Measurements from ENCODE around the gene SAA1. TPM values are rescaled to one million over a fixed set of nuclear protein-coding genes. Genes with fewer than 3 reads are reported as not detected.
A peak's percentile ranks its signal among the peaks of the same experiment; 100 is the strongest.

The SAA1 gene
- total and polyA plus RNA-seq, 11 donors = 1.4 to 8.6 (median 4.4) TPM; not detected in 5

DNA sequence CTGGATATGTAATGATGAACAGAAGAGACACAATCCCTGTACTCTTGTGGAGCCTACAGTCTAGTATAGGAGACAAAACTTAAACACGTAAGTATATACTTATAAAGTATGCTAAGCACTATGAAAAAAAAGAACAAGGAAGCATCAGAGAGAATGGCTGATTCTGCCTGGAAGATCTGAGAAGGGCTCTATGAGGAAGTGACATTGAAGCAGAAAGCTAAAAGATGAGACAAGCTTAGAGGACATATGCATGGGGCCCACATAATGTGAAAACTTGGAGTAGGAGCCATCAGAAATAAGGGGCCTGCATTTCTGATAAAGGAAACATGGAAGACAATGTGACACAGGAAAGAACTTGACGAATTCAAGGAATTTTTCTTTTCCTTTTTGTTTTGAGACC is 16.6 kb downstream of the SAA1 start:
- Histone ChIP-seq H3K27ac (peak overlapping the region in 1 of 12 donors; percentile 17), H3K4me3 (no peak overlapping the region), H3K36me3 (peaks cover 0 to 96% (median 89%) of the 10 kb centered on the region in 9 donors), H3K9me3 (no peaks in the 10 kb centered on the region), H3K27me3 (no peaks in the 10 kb centered on the region), H3K4me1 (peaks cover 0 to 32% (median 0%) of the 10 kb centered on the region in 12 donors)
- intact Hi-C loops (cut with DNase I) = no loop called here
- WGBS, 4 donors = 86 to 96% (median 91%) methylated on average over 2 of the region's 2 CpGs
- ATAC-seq = no peak
- TF ChIP-seq POLR2A (IDR thresholded peaks at IDR 0.05) = no peak
- TF ChIP-seq, protein P1, sequence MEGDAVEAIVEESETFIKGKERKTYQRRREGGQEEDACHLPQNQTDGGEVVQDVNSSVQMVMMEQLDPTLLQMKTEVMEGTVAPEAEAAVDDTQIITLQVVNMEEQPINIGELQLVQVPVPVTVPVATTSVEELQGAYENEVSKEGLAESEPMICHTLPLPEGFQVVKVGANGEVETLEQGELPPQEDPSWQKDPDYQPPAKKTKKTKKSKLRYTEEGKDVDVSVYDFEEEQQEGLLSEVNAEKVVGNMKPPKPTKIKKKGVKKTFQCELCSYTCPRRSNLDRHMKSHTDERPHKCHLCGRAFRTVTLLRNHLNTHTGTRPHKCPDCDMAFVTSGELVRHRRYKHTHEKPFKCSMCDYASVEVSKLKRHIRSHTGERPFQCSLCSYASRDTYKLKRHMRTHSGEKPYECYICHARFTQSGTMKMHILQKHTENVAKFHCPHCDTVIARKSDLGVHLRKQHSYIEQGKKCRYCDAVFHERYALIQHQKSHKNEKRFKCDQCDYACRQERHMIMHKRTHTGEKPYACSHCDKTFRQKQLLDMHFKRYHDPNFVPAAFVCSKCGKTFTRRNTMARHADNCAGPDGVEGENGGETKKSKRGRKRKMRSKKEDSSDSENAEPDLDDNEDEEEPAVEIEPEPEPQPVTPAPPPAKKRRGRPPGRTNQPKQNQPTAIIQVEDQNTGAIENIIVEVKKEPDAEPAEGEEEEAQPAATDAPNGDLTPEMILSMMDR (IDR thresholded peaks at IDR 0.05) = no peak
- no peak for DNase-seq

DNA sequence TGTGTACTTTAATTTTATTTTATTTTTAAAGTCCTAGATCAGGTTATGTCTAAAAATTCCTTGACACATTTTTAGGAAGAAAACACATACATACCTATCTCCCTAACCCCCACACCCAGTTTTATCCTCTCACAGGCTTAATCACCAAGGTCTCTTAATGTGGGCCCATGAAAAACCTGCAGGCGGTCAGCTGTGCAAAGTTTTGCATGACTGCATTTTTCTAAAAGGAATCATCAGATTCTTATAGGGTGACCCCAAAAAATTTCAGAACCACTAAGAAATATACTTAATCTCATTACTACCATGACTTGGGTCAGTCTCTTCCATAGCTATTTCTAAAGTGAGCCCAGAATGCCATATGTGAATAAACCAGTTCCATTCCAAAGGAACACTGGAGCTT is 19.8 kb downstream of the SAA1 start:
- Histone ChIP-seq H3K36me3 (peaks cover 0 to 100% (median 91%) of the 10 kb centered on the region in 9 donors), H3K27me3 (no peaks in the 10 kb centered on the region), H3K27ac (no peak overlapping the region), H3K4me1 (peaks cover 0 to 10% (median 0%) of the 10 kb centered on the region in 12 donors), H3K9me3 (no peaks in the 10 kb centered on the region), H3K4me3 (no peak overlapping the region)
- intact Hi-C loops (cut with DNase I) = no loop called here
- 95 to 100% (median 98%) methylated on average over 1 of the region's 1 CpG for WGBS, 4 donors
- ATAC-seq = no peak
- DNase-seq = no peak
- TF ChIP-seq, protein P1 (IDR thresholded peaks at IDR 0.05) = no peak
- TF ChIP-seq POLR2A (IDR thresholded peaks at IDR 0.05) = no peak

DNA sequence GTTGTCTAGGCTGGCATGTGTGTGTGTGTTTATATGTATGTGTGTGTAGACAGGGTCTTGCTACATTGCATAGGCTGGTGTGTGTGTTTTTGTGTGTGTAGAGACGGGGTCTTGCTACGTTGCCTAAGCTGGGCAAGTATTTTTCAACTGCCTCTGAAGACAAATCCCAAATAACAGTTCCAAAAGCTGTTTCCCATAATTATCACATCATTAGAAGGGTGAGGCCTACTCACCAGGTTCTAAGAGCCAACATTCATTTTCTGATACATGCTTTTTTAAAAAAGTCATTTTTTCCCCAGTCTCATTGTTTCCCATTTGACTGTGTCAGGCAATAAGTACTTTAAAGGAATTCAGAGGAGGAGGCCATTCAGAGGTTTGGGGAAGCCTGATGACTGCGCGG is 22.8 kb downstream of the SAA1 start:
- DNase-seq = no peak
- no peak overlapping the region for H3K4me3 ChIP-seq
- TF ChIP-seq POLR2A (IDR thresholded peaks at IDR 0.05) = no peak
- TF ChIP-seq, protein P1 (IDR thresholded peaks at IDR 0.05) = no peak
- H3K4me1 ChIP-seq = no peaks in the 10 kb centered on the region
- WGBS, 4 donors = 92 to 97% (median 95%) methylated on average over 4 of the region's 4 CpGs
- H3K9me3 ChIP-seq = no peaks in the 10 kb centered on the region
- no peaks in the 10 kb centered on the region for H3K27me3 ChIP-seq
- no peak for ATAC-seq
- intact Hi-C loops (cut with DNase I) = no loop called here
- H3K36me3 ChIP-seq = peaks cover 0 to 100% (median 93%) of the 10 kb centered on the region in 9 donors
- no peak overlapping the region for H3K27ac ChIP-seq

DNA sequence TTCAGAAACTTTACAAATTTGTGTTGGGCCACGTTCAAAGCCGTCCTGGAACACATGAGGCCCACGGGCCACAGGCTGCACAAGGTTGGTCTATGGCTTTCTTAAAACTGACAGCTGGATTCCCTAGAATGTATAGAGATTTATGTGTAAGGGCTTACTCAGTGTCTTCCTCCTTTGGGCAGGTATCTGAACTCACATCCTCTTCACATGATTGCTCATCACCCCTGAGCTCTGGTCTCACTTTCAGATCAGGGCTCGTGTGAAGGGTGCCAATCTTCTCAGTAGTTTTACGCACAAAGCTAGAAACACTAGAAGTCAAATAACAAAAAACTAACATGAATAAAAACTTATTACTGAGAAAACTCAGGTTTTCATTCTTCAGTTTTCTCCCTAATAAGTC is 28.8 kb downstream of the SAA1 start:
- ATAC-seq = no peak
- intact Hi-C loops (cut with DNase I) = no loop called here

More for the DNA sequence above, 28.8 kb downstream of the SAA1 start:
- peaks cover 0 to 100% (median 96%) of the 10 kb centered on the region in 9 donors for H3K36me3 ChIP-seq
- H3K4me3 ChIP-seq = no peak overlapping the region
- no peaks in the 10 kb centered on the region for H3K4me1 ChIP-seq
- DNase-seq = no peak
- H3K27me3 ChIP-seq = no peaks in the 10 kb centered on the region
- no peaks in the 10 kb centered on the region for H3K9me3 ChIP-seq
- no peak for TF ChIP-seq POLR2A (IDR thresholded peaks at IDR 0.05)
- TF ChIP-seq, protein P1 (IDR thresholded peaks at IDR 0.05) = no peak
- no peak overlapping the region for H3K27ac ChIP-seq
- WGBS, 4 donors = 94 to 97% (median 97%) methylated on average over 5 of the region's 5 CpGs
